Dermis microvascular lymphatic vessel endothelial cell (primary cell): ENCODE measurements around the gene PPP1R12A. TPM values are rescaled to one million over a fixed set of nuclear protein-coding genes. Genes with fewer than 3 reads are reported as not detected.

ENCODE experiments used
- DNase-seq, 2 donors: peaks; one replicate each; pipeline versions ENCODE4 v3.0.0 to v3.0.0-alpha.2; 2010; ENCODE audit warnings: low read depth in 2 of 2
- total RNA-seq: library from RNA; depleted of rRNA; stranded (reverse); fragments of >200 nt; gene quantifications from 2 replicates; pipeline ENCODE4 v1.2.1, GENCODE V29; 2014

PPP1R12A gene
- total RNA-seq, 1 donor from 2014 or later, result 51.7 TPM

DNA sequence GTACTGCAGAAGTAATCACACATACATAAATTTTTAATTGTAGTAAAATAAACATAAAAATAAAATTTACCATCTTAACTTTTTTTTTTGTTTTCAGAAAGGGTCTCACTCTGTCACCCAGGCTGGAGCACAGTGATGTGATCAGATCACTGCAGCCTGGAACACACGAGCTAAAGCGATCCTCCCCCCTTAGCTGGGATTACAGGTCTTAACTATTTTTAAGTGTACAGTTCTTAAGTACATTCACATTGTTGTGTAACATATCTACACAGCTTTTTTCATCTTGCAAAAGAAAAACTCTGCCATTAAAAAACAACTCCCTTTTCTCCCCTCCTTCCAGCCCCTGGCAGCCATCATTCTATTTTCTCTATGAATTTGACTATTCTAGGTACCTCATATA is 92.3 kb downstream of the PPP1R12A start:
- no peak for DNase-seq

DNA sequence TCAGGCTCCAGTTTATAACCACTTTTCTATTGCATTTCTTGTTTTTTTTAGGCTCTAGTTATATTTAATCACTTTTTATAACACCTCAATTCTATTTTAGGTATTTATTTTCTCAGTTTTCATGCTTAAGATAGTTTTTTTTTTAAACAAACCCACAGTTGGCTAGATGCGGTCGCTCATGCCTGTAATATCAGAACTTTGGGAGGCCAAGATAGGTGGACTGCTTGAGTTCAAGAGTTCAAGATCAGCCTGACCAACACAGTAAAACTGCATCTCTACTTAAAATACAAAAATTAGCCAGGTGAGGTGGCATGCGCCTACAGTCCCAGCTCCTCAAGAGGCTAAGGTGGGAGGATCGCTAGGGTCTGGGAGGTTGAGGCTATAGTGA is 93.0 kb downstream of the PPP1R12A start:
- no peak for DNase-seq

DNA sequence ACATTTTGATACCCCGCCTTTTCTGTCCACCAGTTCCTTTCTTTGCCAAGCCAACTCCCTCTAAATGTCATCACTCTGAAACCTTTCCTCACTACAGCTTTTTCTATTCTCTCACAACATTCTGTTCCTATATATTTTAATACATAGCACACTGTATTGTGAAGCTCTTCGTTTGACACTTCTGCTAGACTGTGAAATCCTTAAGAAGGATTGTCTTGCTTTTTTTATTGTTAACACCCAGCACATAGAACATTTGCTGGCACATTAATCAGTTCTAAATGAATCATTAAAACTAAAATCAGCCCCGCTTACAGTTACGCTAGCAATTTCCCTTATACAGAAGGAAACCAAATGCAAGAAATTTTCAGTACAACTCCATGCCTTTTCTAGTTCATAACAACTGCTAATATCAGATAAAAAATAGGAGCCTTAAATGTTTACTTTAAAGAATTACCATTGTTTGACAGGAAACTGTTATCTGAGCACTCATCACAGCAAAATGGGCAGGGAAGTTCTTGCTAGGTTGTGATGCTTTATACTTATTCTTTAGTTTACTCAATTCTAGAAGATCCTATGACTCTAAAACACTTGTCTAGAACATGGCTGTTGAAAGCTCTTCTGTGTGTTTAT is 93.5 kb downstream of the PPP1R12A start:
- DNase-seq, result peak in 1 of 2 donors; percentile 88

DNA sequence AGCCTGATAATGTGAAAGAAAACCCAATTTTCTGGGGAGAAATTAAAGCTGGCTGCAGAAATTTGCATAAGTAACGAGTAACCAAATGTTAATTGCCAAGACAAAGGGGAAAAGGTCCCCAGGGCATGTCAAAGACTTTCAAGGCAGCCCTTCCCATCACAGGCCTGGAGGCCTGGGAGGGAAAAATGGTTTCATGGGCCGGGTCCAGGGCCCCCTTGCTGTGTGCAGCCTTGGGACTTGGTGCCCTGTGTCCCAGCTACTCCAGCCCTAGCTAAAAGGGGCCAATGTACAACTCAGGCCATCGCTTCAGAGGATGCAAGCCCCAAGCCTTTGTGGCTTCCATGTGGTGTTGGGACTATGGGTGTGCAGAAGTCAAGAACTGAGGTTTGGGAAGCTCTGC is 96.5 kb downstream of the PPP1R12A start:
- DNase-seq, result no peak

DNA sequence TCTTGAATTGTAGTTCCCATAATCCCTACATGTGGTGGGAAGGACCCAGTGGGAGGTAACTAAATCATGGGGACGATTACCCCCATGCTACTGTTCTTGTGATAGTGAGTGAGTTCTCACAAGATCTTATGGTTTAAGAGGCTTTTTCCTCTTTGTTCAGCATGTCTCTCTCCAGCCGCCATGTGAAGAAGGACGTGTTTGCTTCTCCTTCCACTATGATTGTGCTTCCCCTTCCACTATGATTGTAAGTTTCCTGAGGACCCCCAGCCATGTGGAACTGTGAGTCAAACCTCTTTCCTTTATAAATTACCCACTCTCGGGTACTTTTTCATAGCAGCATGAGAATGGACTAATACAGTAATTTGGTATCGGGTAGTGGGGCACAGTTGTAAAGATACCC is 97.3 kb downstream of the PPP1R12A start:
- DNase-seq, result no peak

DNA sequence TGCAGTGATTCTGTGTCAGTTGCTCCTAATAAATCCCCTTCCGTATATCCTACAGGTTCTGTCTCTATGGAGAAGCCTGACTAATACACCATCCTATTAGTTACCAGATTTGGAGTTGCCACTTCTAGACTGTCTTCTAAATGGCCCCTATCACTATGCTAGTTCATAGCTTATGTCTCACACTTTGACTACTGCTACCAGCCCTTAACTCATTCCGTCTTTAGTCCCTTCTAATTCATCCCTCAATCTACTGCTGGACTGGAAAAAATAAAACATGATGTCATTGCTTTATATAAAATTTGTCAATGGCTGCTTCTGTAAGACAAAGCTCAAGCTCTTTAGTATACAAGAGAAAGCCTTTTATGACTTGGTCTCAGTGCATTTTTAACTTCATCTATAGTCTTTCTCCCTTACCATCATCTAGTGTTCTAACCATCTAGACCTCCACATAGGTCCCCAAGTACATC is 99.5 kb downstream of the PPP1R12A start:
- no peak for DNase-seq

DNA sequence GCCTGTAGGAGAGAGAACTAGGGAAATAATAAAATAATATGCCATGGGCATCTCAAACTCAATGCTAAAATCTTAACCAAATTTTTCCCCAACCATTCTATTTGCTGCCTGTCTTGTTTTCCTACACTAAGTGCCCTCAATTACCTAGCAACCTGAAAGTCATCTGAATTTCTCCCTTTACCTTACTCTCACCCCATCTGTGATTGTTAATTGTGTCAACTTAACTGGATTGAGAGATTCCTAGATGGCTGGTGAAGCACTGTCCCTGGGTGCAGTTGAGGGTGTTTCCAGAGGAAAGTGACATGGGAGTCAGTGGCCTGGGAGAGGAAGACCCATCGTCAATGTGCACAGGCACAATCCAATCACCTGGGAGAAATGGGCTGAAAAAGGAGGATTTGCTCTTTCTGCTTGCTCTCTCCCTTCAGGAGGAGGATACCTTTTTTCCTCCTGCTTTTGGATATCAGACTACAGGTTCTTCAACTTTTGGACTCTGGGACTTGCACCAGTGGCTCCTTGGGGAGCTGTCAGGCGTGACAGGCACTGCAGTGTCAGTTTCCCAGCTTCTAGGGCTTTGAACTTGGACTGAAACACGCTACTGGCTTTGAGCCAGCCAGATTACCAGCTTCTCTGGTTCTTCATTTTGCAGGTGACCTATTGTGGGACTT is 100.1 kb downstream of the PPP1R12A start:
- DNase-seq, result no peak

DNA sequence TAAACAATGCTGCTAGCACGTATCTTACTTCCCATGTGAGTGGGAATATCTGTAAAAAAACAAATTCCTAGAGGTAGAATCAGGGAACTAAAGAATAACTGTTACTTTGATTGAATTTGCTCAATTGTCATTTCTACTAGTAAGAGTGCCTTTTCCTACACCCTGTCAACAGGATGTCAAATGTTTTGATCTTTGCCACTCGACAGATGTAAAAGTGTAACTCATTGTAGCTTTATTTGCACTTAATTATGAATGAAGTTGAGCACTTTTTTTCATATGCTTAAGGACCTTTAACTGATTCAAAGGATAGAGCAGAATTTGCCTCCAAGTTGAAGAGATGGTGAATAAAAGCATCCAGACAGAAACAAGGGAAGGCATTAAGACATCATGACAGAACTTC is 104.5 kb downstream of the PPP1R12A start:
- DNase-seq, result no peak

DNA sequence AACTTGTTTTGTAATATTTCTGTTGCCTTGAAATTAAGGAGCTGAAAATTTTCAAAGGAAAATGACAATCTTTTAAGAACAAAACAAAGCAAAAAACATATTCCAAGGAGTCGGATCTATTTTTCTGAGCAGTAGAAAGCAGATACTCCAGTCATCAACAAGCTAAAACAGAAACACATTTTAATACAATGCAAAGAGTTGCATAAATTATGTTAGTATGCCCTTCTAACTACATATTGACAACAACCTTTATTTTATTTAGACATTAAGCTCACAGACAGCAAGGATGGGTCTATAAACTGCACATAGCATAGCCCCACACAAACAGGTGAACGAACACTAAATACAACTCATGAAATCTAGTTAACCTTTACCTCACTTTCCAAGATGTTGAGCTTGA is 106.0 kb downstream of the PPP1R12A start:
- no peak for DNase-seq

DNA sequence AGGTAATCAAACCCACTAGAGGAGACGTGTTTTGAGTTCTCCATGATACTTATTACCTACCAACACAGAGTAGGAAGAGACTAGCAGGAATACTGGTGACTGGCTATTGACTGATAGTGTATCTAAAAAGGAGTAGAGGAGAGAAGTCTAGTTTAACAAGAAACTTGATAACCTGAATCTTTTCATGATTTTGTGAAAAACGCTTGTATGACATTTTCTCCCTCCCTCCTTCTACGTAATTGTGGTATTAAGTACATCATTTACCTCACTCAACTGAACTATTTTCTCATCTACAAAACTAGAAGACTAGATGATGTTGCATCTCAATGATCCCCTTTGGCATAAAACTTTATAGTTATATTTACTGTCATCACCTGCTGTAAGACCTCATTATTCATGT is 107.4 kb downstream of the PPP1R12A start:
- no peak for DNase-seq

DNA sequence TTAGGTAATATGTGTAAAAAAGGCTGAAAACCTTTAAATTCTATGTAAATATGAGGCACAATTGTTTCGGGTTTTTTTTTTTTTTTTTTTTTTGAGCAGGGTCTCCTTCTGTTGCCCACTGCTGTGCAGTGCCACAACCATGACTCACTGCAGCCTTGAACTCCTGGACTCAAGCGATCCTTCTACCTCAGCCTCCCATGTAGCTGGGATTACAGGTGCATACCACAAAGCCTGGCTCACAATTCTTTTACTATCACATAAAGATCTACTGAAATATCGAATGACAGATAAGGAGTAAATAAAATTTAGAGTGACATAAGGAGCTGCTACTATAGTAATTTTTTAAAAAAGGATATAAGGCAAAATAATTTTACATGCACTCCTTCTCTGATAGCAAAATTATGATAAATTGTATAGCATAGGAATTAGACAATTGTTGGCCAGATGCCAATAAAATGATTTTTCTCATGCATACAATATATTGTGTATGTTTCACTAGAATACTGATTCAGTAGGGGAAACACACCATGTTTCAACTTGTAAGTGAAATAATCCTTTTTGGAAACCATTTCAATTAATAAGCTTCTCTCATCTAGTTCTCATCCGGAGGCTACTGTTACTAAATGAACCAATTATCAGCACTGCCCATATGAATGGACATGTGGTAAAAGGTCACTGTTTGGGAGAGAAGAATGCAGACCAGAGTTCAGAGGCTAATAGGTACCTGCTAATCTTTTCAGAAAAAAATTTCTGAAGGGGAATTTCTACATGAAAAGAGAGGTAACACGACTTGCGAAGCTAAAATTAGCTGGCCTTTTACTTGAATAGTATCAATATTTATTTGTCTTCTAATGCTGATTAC is 108.4 kb downstream of the PPP1R12A start:
- DNase-seq, result no peak

DNA sequence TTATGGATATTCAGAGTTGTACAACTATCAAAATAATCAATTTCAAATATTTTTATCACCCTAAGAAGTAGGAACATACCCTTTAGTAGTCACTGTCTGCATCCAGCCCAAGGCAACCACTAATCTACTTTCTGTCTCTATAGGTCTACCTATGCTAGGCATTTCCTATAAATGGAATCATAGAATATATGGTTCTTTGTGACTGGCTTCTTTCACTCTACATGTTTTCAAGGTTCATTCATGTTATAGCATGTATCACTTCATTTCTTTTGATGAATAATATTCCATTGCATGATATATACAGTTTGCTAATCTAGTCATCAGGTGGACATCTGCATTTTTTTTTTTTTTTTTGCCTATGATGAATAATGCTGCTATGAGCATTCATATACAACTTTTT is 112.4 kb downstream of the PPP1R12A start:
- DNase-seq, result no peak

DNA sequence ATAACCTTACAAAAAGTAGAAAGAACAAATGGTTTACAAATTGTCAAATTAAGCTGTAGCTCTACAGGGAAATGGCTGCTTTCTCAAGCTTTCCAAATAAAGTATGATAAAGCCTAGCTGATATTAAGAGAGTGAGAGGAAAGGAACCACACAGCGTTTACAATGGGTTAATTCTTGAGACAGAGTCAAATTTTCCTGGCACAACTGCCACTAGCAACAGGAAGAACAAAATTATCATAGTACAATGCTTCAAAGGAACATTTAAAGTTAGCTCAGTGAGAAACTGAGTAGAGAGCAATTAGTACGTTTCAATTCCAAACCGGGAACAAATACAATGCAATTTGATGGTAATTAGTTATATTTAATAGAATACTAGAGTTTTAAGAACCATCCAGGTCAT is 116.0 kb downstream of the PPP1R12A start:
- DNase-seq, result peak in 1 of 2 donors; percentile 70

DNA sequence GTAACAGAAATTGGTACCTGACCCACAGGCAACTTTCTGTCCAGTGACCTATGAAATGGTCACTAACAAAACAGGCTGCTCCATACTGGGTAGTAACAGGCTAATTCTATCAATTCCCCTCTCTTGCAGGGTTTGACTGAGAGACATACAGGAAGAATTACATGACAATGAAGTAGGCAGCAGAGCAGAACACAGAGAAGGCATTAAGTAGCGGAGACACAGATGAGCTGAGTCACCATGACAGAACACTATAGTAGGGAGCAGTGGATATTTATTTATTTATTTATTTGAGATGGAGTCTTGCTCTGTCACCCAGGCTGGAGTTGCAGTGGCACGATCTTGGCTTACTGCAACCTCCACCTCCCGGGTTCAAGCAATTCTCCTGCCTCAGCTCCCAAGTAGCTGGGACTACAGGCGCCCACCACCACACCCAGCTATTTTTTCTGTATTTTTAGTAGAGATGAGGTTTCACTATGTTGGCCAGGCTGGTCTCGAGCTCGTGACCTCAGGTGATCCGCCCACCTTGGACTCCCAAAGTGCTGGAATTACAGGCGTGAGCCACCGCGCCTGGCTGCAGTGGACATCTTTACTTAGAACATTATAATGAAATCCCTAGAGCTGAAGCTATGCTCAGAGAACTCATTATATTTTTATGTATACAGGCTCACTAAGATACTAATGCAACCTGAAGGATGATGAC is 150.4 kb downstream of the PPP1R12A start:
- peak in 1 of 2 donors; percentile 14 for DNase-seq

DNA sequence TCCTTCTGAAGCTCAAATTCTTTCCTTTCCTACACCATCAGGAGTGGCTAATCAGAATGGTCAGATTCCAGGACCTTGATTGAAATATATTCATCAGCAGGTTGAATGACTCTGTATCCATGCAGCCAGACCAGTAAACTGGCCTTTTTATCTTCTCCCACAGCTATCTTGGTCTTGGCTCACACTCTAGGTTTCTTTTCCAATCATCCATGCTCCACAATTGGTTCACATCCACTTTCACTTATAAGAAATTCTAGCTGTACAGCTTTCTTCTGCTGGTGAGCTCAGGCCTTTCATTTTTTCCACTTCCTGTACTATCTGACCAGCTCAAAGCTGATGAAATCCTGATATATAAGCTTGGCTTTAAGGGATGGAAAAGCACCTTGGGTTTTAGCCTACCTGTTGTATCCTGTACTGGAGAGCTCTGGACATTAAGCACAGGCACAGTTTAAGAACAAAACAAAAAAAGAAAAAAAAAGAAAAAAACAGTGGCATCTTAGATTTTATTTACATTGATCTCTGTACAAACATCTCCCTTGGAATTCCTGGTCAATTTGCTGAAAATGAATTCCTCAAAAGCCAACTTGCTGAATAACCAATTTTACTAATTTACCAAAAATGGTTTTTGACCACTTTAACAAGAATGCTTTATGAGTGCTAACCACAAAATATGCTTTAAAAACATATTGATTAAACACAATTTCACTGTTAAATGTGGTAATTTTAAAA is 152.6 kb downstream of the PPP1R12A start:
- peak in 1 of 2 donors; percentile 20 for DNase-seq

DNA sequence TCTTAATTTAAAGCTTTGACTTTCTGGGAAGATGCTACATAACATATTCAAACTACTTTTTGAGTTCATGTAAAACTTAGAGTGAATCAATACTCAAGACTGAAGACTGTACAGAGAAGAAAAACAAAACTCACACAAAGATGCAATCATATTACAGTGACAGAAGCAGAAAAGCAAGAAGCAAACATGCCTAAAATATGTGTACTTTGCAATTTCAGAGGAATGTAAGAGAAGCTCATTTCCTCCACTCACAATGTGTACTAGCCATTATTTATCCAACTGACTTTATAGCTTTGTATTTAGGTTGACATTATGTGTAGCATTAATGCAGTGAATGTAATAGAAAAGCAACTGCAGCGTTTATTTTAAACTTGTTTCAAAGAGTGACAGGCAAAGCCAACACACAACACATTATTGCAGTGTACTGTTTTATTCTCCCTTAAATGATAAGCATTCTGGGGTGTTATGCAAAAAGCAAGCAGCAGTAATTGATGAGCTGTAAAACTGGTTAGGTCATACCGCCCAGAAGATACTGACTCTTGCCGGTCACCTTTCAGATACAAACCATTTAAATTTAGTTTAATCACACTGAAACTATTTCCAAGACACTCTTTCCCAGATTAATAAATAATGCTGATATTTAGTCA is 156.0 kb downstream of the PPP1R12A start:
- no peak for DNase-seq

DNA sequence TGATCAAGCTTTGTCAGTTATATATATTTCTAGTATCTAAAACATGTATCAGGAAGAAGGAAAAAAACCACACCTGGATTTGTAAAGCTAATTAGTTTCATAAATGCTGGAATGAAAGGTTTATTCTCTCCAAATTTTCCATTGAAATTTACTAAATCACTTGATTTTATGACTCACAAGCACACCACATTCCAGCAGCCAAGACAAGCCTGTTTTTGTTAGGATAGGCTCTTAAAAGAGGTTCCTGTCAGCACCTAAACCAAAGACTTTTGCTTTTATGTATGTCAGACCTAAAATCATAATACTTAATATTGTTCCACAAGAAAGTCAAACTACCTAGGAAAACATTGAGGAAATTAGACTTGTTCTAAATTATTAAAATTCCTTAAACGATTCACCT is 158.8 kb downstream of the PPP1R12A start:
- DNase-seq, result peak in 1 of 2 donors; percentile 50

DNA sequence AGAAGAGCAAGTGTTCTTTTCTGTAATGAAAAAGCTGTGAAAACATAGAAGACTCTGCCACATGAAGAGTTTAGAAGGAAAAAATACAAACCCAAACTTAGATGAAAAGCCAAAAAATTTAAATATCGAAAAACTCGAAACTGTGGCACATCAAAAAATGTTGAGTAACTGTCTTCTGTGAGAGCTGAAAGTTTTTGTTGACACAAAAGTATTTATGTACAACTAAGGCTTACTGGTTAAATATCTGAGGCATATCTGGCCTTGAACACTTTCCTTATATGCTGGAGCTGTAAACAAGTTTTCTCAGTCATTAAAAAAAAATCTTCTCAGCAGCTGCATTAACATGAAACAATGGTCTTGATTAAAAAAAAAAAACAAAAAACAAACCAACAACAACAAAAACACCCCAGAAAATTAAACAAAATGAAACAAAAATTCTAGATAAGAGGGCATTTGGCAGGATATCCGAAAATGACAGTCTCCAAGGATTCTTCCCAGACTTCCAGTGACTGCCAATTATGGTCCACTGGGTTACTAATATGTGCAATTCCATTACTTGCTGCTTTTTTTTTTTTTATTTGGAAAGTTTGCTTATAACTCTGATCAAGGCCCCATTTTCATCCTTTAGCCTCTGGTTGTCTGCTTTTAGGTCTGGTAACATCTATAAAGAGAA is 159.4 kb downstream of the PPP1R12A start:
- no peak for DNase-seq

DNA sequence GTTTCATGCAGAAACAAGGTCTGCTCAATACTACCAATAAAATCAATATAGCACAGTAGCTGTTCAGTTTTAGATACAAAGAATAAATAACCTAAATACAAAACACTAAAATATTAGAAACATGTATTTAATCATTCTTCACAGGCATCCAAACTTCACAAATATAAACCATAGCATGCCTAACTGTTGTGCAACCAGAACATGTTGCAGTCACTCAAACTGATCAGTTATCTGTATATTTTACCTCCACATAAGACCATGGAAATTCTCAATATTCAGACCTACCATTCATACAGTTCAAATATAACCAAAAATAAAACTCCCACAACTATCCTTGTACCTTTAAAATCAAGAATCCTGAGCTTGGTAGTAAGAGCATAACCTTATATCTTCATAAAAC is 161.0 kb downstream of the PPP1R12A start:
- DNase-seq, result no peak

DNA sequence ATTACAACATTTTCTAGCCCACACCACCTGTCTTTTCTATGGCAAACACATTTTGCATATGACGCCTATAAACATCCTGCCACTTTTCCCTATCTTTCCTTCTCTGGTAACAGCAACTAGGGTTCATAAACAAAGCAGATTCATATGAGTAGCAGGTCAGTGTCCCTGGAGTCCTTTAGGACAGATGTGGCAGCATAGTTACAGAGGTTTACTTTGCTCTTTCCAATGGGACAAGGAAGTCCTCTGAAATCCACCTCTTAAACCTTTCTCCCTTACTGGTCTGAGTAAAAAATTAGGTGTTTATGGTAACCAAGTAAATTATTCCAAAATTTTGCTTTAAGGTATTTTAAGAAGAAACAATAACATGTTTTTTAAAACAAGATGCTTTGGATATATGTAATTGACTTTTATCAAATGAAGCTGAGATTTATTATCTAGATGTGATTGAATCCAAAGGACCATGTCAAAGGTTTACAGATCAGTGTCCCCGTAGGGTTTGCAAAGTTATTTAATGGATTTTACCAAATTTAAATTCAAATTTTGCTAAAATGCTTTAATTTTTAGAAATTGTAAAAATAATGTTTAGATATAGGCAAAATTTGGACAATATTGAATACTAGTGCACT is 164.9 kb downstream of the PPP1R12A start:
- DNase-seq, result no peak
